Endothelial cell of umbilical vein (primary cell): Measurements from ENCODE around the gene DNAJC18. TPM values are rescaled to one million over a fixed set of nuclear protein-coding genes. Genes with fewer than 3 reads are reported as not detected.

Source experiments
- BruUV-seq: library from RNA; stranded (reverse); fragments of 400-500 nt; replicated peaks from 2 replicates; lab custom pipeline; 2021; lab: Mats Ljungman, UMichigan
- CTCF ChIA-PET: fragments of 300-600, 350-600 bp; sonication (Branson Sonifier 250); formaldehyde crosslinking; loops from one replicate; lab custom pipeline; 2021; ENCODE audit warnings: antibody characterized with exemption, inconsistent platforms; lab: Charles Lee
- POLR2A ChIA-PET: fragments of 300-600, 350-600 bp; sonication (Branson Sonifier 250); formaldehyde crosslinking; loops from one replicate; lab custom pipeline; 2021; ENCODE audit warnings: antibody characterized with exemption, inconsistent platforms; lab: Charles Lee
- DNase-seq: peaks from one replicate; pipeline ENCODE4 v3.0.0-alpha.2; 2011; ENCODE audit warnings: low read depth, low spot score
- FAIRE-seq: peaks from 2 replicates; lab custom pipeline; 2011; peaks lifted over from hg19 to GRCh38; lab: Jason Lieb, UNC
- H2AFZ ChIP-seq: 2 replicates; pipeline ENCODE4 v1.6.0; 2012; ENCODE audit warnings: low read depth, low read length, control low read depth, inconsistent platforms
- H3K27ac ChIP-seq: 2 replicates; pipeline ENCODE4 v1.5.1; 2011; ENCODE audit warnings: low read depth, mild to moderate bottlenecking, control low read depth, low read length, moderate library complexity; ENCODE audit not compliant: insufficient read depth
- H3K27me3 ChIP-seq, 2 experiments: 2 replicates each; pipeline versions ENCODE4 v1.6.0 to v1.6.1; 2011; ENCODE audit warnings: low read length in 2 of 2, mixed read lengths in 1 of 2; ENCODE audit not compliant: control insufficient read depth in 2 of 2, insufficient read depth in 2 of 2
- H3K36me3 ChIP-seq, 2 experiments: 2 replicates in 1 of 2; 3 replicates in 1 of 2; pipeline ENCODE4 v1.5.1; 2011; ENCODE audit warnings: low read length in 2 of 2, mild to moderate bottlenecking in 1 of 2, moderate library complexity in 1 of 2; ENCODE audit not compliant: control insufficient read depth in 2 of 2, insufficient read depth in 2 of 2; ENCODE audit errors: extremely low read depth in 1 of 2
- H3K4me1 ChIP-seq: 3 replicates; pipeline ENCODE4 v1.5.1; 2011; ENCODE audit warnings: mild to moderate bottlenecking, low read length; ENCODE audit not compliant: control insufficient read depth, insufficient read depth; ENCODE audit errors: extremely low read depth
- H3K4me2 ChIP-seq: 2 replicates; pipeline ENCODE4 v1.6.1; 2011; ENCODE audit warnings: low read length, control low read depth, mixed read lengths; ENCODE audit not compliant: insufficient read depth
- H3K4me3 ChIP-seq, 3 experiments: fragments of 200-600 bp in 1 of 3; sonication (generic), shearing (Covaris generic) in 1 of 3; replicated peaks in 1 of 3; 2 replicates each; pipeline ENCODE4 v1.5.1; 2011 to 2016; ENCODE audit warnings: control low read depth in 3 of 3, low read length in 3 of 3, mild to moderate bottlenecking in 2 of 3, inconsistent platforms in 1 of 3, low read depth in 1 of 3, moderate library complexity in 1 of 3; ENCODE audit not compliant: insufficient read depth in 1 of 3
- H3K79me2 ChIP-seq: 2 replicates; pipeline ENCODE4 v1.6.0; 2012; ENCODE audit warnings: low read length, inconsistent platforms; ENCODE audit not compliant: control insufficient read depth, insufficient read depth
- H3K9ac ChIP-seq: replicated peaks from 2 replicates; pipeline ENCODE3; 2011; ENCODE audit warnings: low read length, control low read depth; ENCODE audit not compliant: insufficient read depth; ENCODE audit errors: extremely low read depth
- H3K9me1 ChIP-seq: replicated peaks from 3 replicates; pipeline ENCODE4 v1.6.0; 2011; ENCODE audit warnings: mild to moderate bottlenecking, low read length; ENCODE audit not compliant: control insufficient read depth, insufficient read depth; ENCODE audit errors: extremely low read depth
- H3K9me3 ChIP-seq: replicated peaks from 2 replicates; pipeline ENCODE4 v1.5.1; 2012; ENCODE audit warnings: low read length, inconsistent platforms; ENCODE audit not compliant: control insufficient read depth, insufficient read depth
- H4K20me1 ChIP-seq: replicated peaks from 2 replicates; pipeline ENCODE3; 2011; ENCODE audit warnings: mild to moderate bottlenecking, low read length; ENCODE audit not compliant: control insufficient read depth, insufficient read depth; ENCODE audit errors: extremely low read depth
- CTCF ChIP-seq, 2 donors: IDR thresholded peaks; 1 replicate in 1 of 2; 2 replicates in 1 of 2; pipeline ENCODE4 v1.5.1; 2011; ENCODE audit warnings: low read length in 2 of 2, mild to moderate bottlenecking in 2 of 2, moderate library complexity in 2 of 2, control low read depth in 1 of 2, inconsistent platforms in 1 of 2, low read depth in 1 of 2; ENCODE audit not compliant: insufficient read depth in 1 of 2; ENCODE audit errors: extremely low read depth in 1 of 2
- EZH2 ChIP-seq: IDR thresholded peaks from 2 replicates; pipeline ENCODE4 v1.6.1; 2012; ENCODE audit warnings: borderline replicate concordance, low read depth, mild to moderate bottlenecking, moderate library complexity, low read length, inconsistent platforms; ENCODE audit not compliant: severe bottlenecking
- FOS ChIP-seq: IDR thresholded peaks from 2 replicates; pipeline ENCODE4 v1.6.1; 2011; ENCODE audit warnings: mild to moderate bottlenecking, low read length, moderate library complexity, borderline replicate concordance; ENCODE audit not compliant: insufficient read depth
- GATA2 ChIP-seq: IDR thresholded peaks from 2 replicates; pipeline ENCODE4 v1.7.0; 2011; ENCODE audit warnings: low read depth, mild to moderate bottlenecking, moderate library complexity, mixed read lengths, low read length; ENCODE audit not compliant: insufficient read length, insufficient read depth
- JUN ChIP-seq: IDR thresholded peaks from 2 replicates; pipeline ENCODE4 v1.6.1; 2011; ENCODE audit warnings: borderline replicate concordance, low read depth; ENCODE audit not compliant: insufficient read length, insufficient read depth
- MAX ChIP-seq: IDR thresholded peaks from 2 replicates; pipeline ENCODE4 v1.6.1; 2011; ENCODE audit not compliant: insufficient read depth, insufficient read length
- MYC ChIP-seq: IDR thresholded peaks from one replicate; pipeline ENCODE4 v1.6.1; 2011; ENCODE audit warnings: mild to moderate bottlenecking, low read depth, low read length
- POLR2A ChIP-seq: IDR thresholded peaks from 2 replicates; pipeline ENCODE4 v1.6.1; 2012; ENCODE audit warnings: low read depth, mild to moderate bottlenecking, control low read depth, low read length
- POLR2AphosphoS5 ChIP-seq: IDR thresholded peaks from 2 replicates; pipeline ENCODE4 v1.6.1; 2012; ENCODE audit warnings: low read depth, mild to moderate bottlenecking, control low read depth, low read length, moderate library complexity; ENCODE audit not compliant: insufficient read depth
- dilution Hi-C: fragments of 300-500 bp; cut with MboI; formaldehyde crosslinking; loops from one replicate; pipeline ENCODE4 v1.15.0; 2019; ENCODE audit warnings: low sequenced_read_pairs; ENCODE audit not compliant: extremely low pct_ligation_motif_present
- intact Hi-C: fragments of 100-400 bp; cut with micrococcal nuclease; formaldehyde crosslinking; loops from one replicate; pipeline ENCODE4 v1.10.0; 2022
- polyA plus RNA-seq, 4 experiments: library from polyadenylated mRNA; depleted of rRNA in 3 of 4; stranded (reverse) in 3 of 4; unstranded in 1 of 4; fragments of >200 nt; gene quantifications; 2 replicates each; pipeline versions ENCODE4 v1.2.1 to v1.2.3, GENCODE V29; 2011 to 2012; ENCODE audit warnings: missing spikeins in 1 of 4
- total RNA-seq: library from RNA; stranded (reverse); gene quantifications from 2 replicates; pipeline ENCODE4 v1.2.3, GENCODE V29; 2021

The DNAJC18 gene
- total and polyA plus RNA-seq, 2 donors (not counting 3 experiments of a cell fraction or from before 2014, with no cell fraction given): 23.2 to 52.6 TPM

- H3K9me3 ChIP-seq: no peaks in the 10 kb centered on the region
- H3K36me3 ChIP-seq: peaks cover 2 to 3% of the 10 kb centered on the region in 2 experiments
- no peak overlapping the region for H3K4me3 ChIP-seq
- no peak for DNase-seq
- no peaks in the 10 kb centered on the region for H3K9me1 ChIP-seq
- no peaks in the 10 kb centered on the region for H3K4me1 ChIP-seq
- intact Hi-C loops (no loop called here), dilution Hi-C loops (no loop called here)
- ChIA-PET POLR2A (no interaction called here), CTCF (interaction anchor here (1.1 kb wide), 1 partner anchor 15 kb away, joined by 4 read pairs; no protein-coding TSS in a partner anchor)
- no peak overlapping the region for H3K4me2 ChIP-seq
- BruUV-seq: no TSS peak
- H3K9ac ChIP-seq: no peak overlapping the region
- H3K27me3 ChIP-seq: no peaks in the 10 kb centered on the region
- no peak overlapping the region for H2AFZ ChIP-seq
- H3K27ac ChIP-seq: no peak overlapping the region
- TF ChIP-seq MAX (no peak), POLR2A (no peak), EZH2 (no peak), FOS (no peak), JUN (no peak), GATA2 (no peak), POLR2AphosphoS5 (no peak), CTCF (IDR thresholded peaks at IDR 0.05; ENCODE audit: extremely low read depth in 1 of 2, insufficient read depth in 1 of 2, low read depth in 1 of 2, low read length in 2 of 2) (no peak), MYC (no peak)
- no peak for FAIRE-seq
- H3K79me2 ChIP-seq: no peaks in the 10 kb centered on the region
- H4K20me1 ChIP-seq: no peaks in the 10 kb centered on the region
Observed at GRCh38 chr5:139376364-139376763, 63.0 kb downstream of the DNAJC18 start.
